ENCODE measurements around the gene P2RY6. TPM values are rescaled to one million over a fixed set of nuclear protein-coding genes. Genes with fewer than 3 reads are reported as not detected.

P2RY6 gene
- total RNA-seq, 5 donors from 2014 or later (not counting 1 experiment from before 2014, with no cell fraction given), result 1.4 TPM; not detected in 4

GRCh38 chr11:73299751-73300150, 27.6 kb downstream of the P2RY6 start:
- peaks cover 0 to 3% (median 0%) of the 10 kb centered on the region in 3 donors for H3K4me1 Mint-ChIP-seq
- no peaks in the 10 kb centered on the region for H3K36me3 Mint-ChIP-seq
- H3K27ac Mint-ChIP-seq, result no peak overlapping the region
- WGBS (ENCODE audit: insufficient coverage), result 85% methylated on average over 5 of the region's 10 CpGs
- no peaks in the 10 kb centered on the region for H3K9me3 Mint-ChIP-seq
- Histone ChIP-seq H3K9me3 (no peaks in the 10 kb centered on the region), H3K36me3 (ENCODE audit: control insufficient read depth in 2 of 2, extremely low read depth in 1 of 2, insufficient read depth in 1 of 2, low read length in 1 of 2) (no peaks in the 10 kb centered on the region), H3K4me1 (ENCODE audit: control insufficient read depth in 1 of 2, extremely low read depth in 1 of 2, insufficient read depth in 2 of 2, low read length in 2 of 2) (no peaks in the 10 kb centered on the region), H3K27me3 (replicated peaks in 1 of 2; ENCODE audit: control insufficient read depth in 2 of 2, extremely low read depth in 1 of 2, insufficient read depth in 2 of 2, low read length in 1 of 2) (peaks cover 0 to 58% of the 10 kb centered on the region in 2 experiments), H3K4me3 (ENCODE audit: control insufficient read depth in 1 of 2, extremely low read depth in 1 of 2, low read length in 1 of 2) (no peak overlapping the region), H3K27ac (ENCODE audit: low read length) (no peak overlapping the region)
- POLR2A ChIA-PET, result no interaction called here
- ATAC-seq (replicated peaks in 1 of 4) (no peak), DNase-seq (no peak)
- peaks cover 27 to 34% of the 10 kb centered on the region in 2 donors for H3K27me3 Mint-ChIP-seq
- CTCF ChIA-PET, result no interaction called here
- H3K4me3 Mint-ChIP-seq, result no peak overlapping the region

GRCh38 chr11:73306069-73306841, 34.1 kb downstream of the P2RY6 start:
- Histone ChIP-seq H3K4me1 (ENCODE audit: control insufficient read depth in 1 of 2, extremely low read depth in 1 of 2, insufficient read depth in 2 of 2, low read length in 2 of 2) (peaks cover 5 to 27% of the 10 kb centered on the region in 2 experiments), H3K27ac (ENCODE audit: low read length) (no peak overlapping the region), H3K36me3 (ENCODE audit: control insufficient read depth in 2 of 2, extremely low read depth in 1 of 2, insufficient read depth in 1 of 2, low read length in 1 of 2) (no peaks in the 10 kb centered on the region), H3K9me3 (no peaks in the 10 kb centered on the region), H3K4me3 (ENCODE audit: control insufficient read depth in 1 of 2, extremely low read depth in 1 of 2, low read length in 1 of 2) (no peak overlapping the region), H3K27me3 (replicated peaks in 1 of 2; ENCODE audit: control insufficient read depth in 2 of 2, extremely low read depth in 1 of 2, insufficient read depth in 2 of 2, low read length in 1 of 2) (peaks cover 0 to 70% of the 10 kb centered on the region in 2 experiments)
- Mint-ChIP-seq H3K36me3 (no peaks in the 10 kb centered on the region), H3K27ac (no peak overlapping the region), H3K27me3 (peaks cover 25 to 30% of the 10 kb centered on the region in 2 donors), H3K9me3 (no peaks in the 10 kb centered on the region), H3K4me3 (peak overlapping the region; percentile 87 to 97 (median 89)), H3K4me1 (peaks cover 9 to 13% (median 10%) of the 10 kb centered on the region in 3 donors)
- POLR2A ChIA-PET, result interaction anchor here in 1 of 2 donors (0.6 kb wide), 1 partner anchor 290 kb away, joined by 3 read pairs; no protein-coding TSS in a partner anchor
- DNase-seq, result no peak
- 75% methylated on average over 3 of the region's 7 CpGs for WGBS (ENCODE audit: insufficient coverage)
- CTCF ChIA-PET, result interaction anchor here (0.6 to 1.4 kb wide), 10 partner anchors 11 to 353 kb away, joined by 3 to 7 read pairs (median 4); no protein-coding TSS in a partner anchor
- no peak for ATAC-seq (replicated peaks in 1 of 4)

- Histone ChIP-seq H3K27me3 (replicated peaks in 1 of 2; ENCODE audit: control insufficient read depth in 2 of 2, extremely low read depth in 1 of 2, insufficient read depth in 2 of 2, low read length in 1 of 2) (peaks cover 0 to 63% of the 10 kb centered on the region in 2 experiments), H3K36me3 (ENCODE audit: control insufficient read depth in 2 of 2, extremely low read depth in 1 of 2, insufficient read depth in 1 of 2, low read length in 1 of 2) (no peaks in the 10 kb centered on the region), H3K4me1 (ENCODE audit: control insufficient read depth in 1 of 2, extremely low read depth in 1 of 2, insufficient read depth in 2 of 2, low read length in 2 of 2) (peaks cover 5 to 27% of the 10 kb centered on the region in 2 experiments), H3K27ac (ENCODE audit: low read length) (no peak overlapping the region), H3K4me3 (ENCODE audit: control insufficient read depth in 1 of 2, extremely low read depth in 1 of 2, low read length in 1 of 2) (peak overlapping the region; percentile 60 to 67), H3K9me3 (no peaks in the 10 kb centered on the region)
- H3K4me1 Mint-ChIP-seq, result peaks cover 9 to 13% (median 10%) of the 10 kb centered on the region in 3 donors
- 34% methylated on average over 18 of the region's 18 CpGs for WGBS (ENCODE audit: insufficient coverage)
- peak in 1 of 4 experiments; percentile 13 for ATAC-seq (replicated peaks in 1 of 4)
- ChIA-PET POLR2A (interaction anchor here in 1 of 2 donors (0.6 kb wide), 1 partner anchor 290 kb away, joined by 3 read pairs; no protein-coding TSS in a partner anchor), CTCF (interaction anchor here (0.6 to 1.4 kb wide), 13 partner anchors 10 to 723 kb away, joined by 3 to 9 read pairs (median 5); no protein-coding TSS in a partner anchor)
- DNase-seq, result no peak
- peaks cover 25 to 29% of the 10 kb centered on the region in 2 donors for H3K27me3 Mint-ChIP-seq
- no peak overlapping the region for H3K27ac Mint-ChIP-seq
- H3K4me3 Mint-ChIP-seq, result peak overlapping the region; percentile 87 to 97 (median 89)
- no peaks in the 10 kb centered on the region for H3K36me3 Mint-ChIP-seq
- H3K9me3 Mint-ChIP-seq, result no peaks in the 10 kb centered on the region
Observed at GRCh38 chr11:73306977-73307322, 34.8 kb downstream of the P2RY6 start.

- Mint-ChIP-seq H3K27me3 (peaks cover 21 to 25% of the 10 kb centered on the region in 2 donors), H3K36me3 (no peaks in the 10 kb centered on the region), H3K4me1 (peaks cover 9 to 13% (median 10%) of the 10 kb centered on the region in 3 donors), H3K27ac (no peak overlapping the region), H3K4me3 (peak overlapping the region; percentile 87 to 97 (median 89)), H3K9me3 (no peaks in the 10 kb centered on the region)
- Histone ChIP-seq H3K27ac (ENCODE audit: low read length) (no peak overlapping the region), H3K27me3 (replicated peaks in 1 of 2; ENCODE audit: control insufficient read depth in 2 of 2, extremely low read depth in 1 of 2, insufficient read depth in 2 of 2, low read length in 1 of 2) (peaks cover 0 to 58% of the 10 kb centered on the region in 2 experiments), H3K36me3 (ENCODE audit: control insufficient read depth in 2 of 2, extremely low read depth in 1 of 2, insufficient read depth in 1 of 2, low read length in 1 of 2) (no peaks in the 10 kb centered on the region), H3K4me1 (ENCODE audit: control insufficient read depth in 1 of 2, extremely low read depth in 1 of 2, insufficient read depth in 2 of 2, low read length in 2 of 2) (peaks cover 5 to 27% of the 10 kb centered on the region in 2 experiments), H3K4me3 (ENCODE audit: control insufficient read depth in 1 of 2, extremely low read depth in 1 of 2, low read length in 1 of 2) (peak overlapping the region; percentile 67 to 95), H3K9me3 (no peaks in the 10 kb centered on the region)
- POLR2A ChIA-PET, result no interaction called here
- WGBS (ENCODE audit: insufficient coverage), result 0% methylated on average over 47 of the region's 56 CpGs
- CTCF ChIA-PET, result interaction anchor here (0.6 to 1.4 kb wide), 12 partner anchors 10 to 723 kb away, joined by 3 to 9 read pairs (median 4); no protein-coding TSS in a partner anchor
- ATAC-seq (replicated peaks in 1 of 4) (peak; percentile 71 to 75 (median 74)), DNase-seq (peak; percentile 67 to 92 (median 85))
Observed at GRCh38 chr11:73307323-73308002, 35.3 kb downstream of the P2RY6 start.

- CTCF ChIA-PET, result interaction anchor here in 1 of 2 donors (1.0 kb wide), 1 partner anchor 27 kb away, joined by 4 read pairs; no protein-coding TSS in a partner anchor
- Histone ChIP-seq H3K36me3 (ENCODE audit: control insufficient read depth in 2 of 2, extremely low read depth in 1 of 2, insufficient read depth in 1 of 2, low read length in 1 of 2) (no peaks in the 10 kb centered on the region), H3K4me1 (ENCODE audit: control insufficient read depth in 1 of 2, extremely low read depth in 1 of 2, insufficient read depth in 2 of 2, low read length in 2 of 2) (peaks cover 5 to 27% of the 10 kb centered on the region in 2 experiments), H3K27me3 (replicated peaks in 1 of 2; ENCODE audit: control insufficient read depth in 2 of 2, extremely low read depth in 1 of 2, insufficient read depth in 2 of 2, low read length in 1 of 2) (peaks cover 0 to 53% of the 10 kb centered on the region in 2 experiments), H3K27ac (ENCODE audit: low read length) (no peak within 1 kb of the TSS), H3K4me3 (ENCODE audit: control insufficient read depth in 1 of 2, extremely low read depth in 1 of 2, low read length in 1 of 2) (peak within 1 kb of the TSS; percentile 67 to 95), H3K9me3 (no peaks in the 10 kb centered on the region)
- Mint-ChIP-seq H3K4me3 (peak within 1 kb of the TSS; percentile 87 to 97 (median 89)), H3K36me3 (no peaks in the 10 kb centered on the region), H3K27ac (no peak within 1 kb of the TSS), H3K27me3 (peaks cover 20 to 21% of the 10 kb centered on the region in 2 donors), H3K4me1 (peaks cover 9 to 13% (median 10%) of the 10 kb centered on the region in 3 donors), H3K9me3 (no peaks in the 10 kb centered on the region)
- 1% methylated on average over 104 of the region's 105 CpGs for WGBS (ENCODE audit: insufficient coverage)
- ATAC-seq (replicated peaks in 1 of 4), result peak; percentile 26 to 47 (median 34)
- POLR2A ChIA-PET, result interaction anchor here (0.6 kb wide), 2 partner anchors 43 to 703 kb away, joined by 3 to 5 read pairs; no protein-coding TSS in a partner anchor
- peak in 25 of 35 experiments; percentile 6 to 51 (median 21) for DNase-seq
Observed at GRCh38 chr11:73308003-73308960, 36.1 kb downstream of the P2RY6 start, which contains the start of gene ARHGEF17. Gene ARHGEF17, plus strand, starts transcription at chr11:73308276. Its CDS starts 363 bp downstream, at chr11:73308639.

Measured in T-cell (primary cell).